ENCODE measurements around the gene PPP1R3G. TPM values are rescaled to one million over a fixed set of nuclear protein-coding genes. Genes with fewer than 3 reads are reported as not detected.

Gene PPP1R3G
- total RNA-seq, 1 experiment from 2014 or later = not detected

DNA sequence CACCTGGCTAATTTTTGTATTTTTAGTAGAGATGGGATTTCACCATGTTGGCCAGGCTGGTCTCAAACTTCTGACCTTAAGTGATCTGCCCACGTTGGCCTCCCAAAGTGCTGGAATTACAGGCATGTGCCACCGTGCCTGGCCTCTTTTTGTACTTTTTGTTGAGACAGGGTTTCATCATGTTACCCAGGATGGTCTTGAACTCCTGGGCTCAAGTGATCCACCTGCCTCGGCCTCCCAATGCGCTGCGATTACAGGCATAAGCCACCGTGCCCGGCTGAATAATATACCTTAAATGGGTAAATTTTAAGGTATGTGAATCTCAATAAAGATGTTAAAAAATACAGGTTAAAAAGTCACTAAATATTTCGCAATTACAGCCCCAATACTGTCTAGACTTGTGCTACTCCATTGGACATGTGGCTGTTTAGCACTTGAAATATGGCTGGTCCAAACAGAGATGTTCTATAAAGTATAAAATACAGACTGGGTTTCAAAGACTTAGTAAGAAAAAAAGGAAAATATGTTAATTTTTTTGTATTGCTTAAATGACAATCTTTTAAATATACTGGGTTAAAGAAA is 42.1 kb downstream of the PPP1R3G start:
- DNase-seq = no peak
- Histone ChIP-seq H3K56ac (ENCODE audit: insufficient read length, low read depth, low read length) (no peak overlapping the region), H3K27ac (ENCODE audit: insufficient read length, low read depth, low read length) (no peak overlapping the region), H3K4me2 (ENCODE audit: insufficient read depth, insufficient read length, low read length) (no peak overlapping the region), H3K23ac (ENCODE audit: insufficient read length, low read depth, low read length) (no peak overlapping the region), H2BK5ac (ENCODE audit: insufficient read length, low read length) (no peak overlapping the region), H3K18ac (ENCODE audit: insufficient read length, low read depth, low read length) (no peak overlapping the region), H3K79me1 (ENCODE audit: insufficient read depth, low read depth, low read length, poor library complexity, severe bottlenecking) (no peaks in the 10 kb centered on the region), H3K23me2 (ENCODE audit: insufficient read length, low read depth, low read length, poor library complexity, severe bottlenecking) (peaks cover 4% of the 10 kb centered on the region), H2AK5ac (ENCODE audit: insufficient read length, low read length) (no peak overlapping the region), H3K9ac (ENCODE audit: extremely low read depth, insufficient read length, low read length) (no peak overlapping the region), H3T11ph (ENCODE audit: low read length) (no peak overlapping the region), H4K20me1 (ENCODE audit: control insufficient read depth, insufficient read depth, insufficient read length) (no peaks in the 10 kb centered on the region), H2BK15ac (ENCODE audit: low read depth, low read length) (no peak overlapping the region), H4K8ac (replicated peaks; ENCODE audit: insufficient read length, low read depth, low read length) (no peak overlapping the region), H2AFZ (ENCODE audit: low read length) (no peak overlapping the region), H2BK12ac (ENCODE audit: insufficient read length, low read depth, low read length) (no peak overlapping the region), H3K4ac (ENCODE audit: low read depth, low read length) (no peak overlapping the region), H3K9me3 (ENCODE audit: control insufficient read depth, low read depth, low read length) (no peaks in the 10 kb centered on the region), H3K14ac (ENCODE audit: insufficient read depth, low read length) (no peak overlapping the region), H4K5ac (ENCODE audit: insufficient read length, low read depth, low read length) (no peak overlapping the region), H2BK20ac (ENCODE audit: low read depth, low read length, poor library complexity, severe bottlenecking) (no peak overlapping the region), H4K91ac (ENCODE audit: insufficient read length, low read depth, low read length) (no peak overlapping the region), H3K4me1 (ENCODE audit: insufficient read depth, low read length) (peaks cover 6% of the 10 kb centered on the region; the same call in 1 of the 2 replicates), H2BK120ac (ENCODE audit: low read depth, low read length, poor library complexity, severe bottlenecking) (no peak overlapping the region), H3K27me3 (ENCODE audit: insufficient read depth, low read length) (no peaks in the 10 kb centered on the region), H3K79me2 (ENCODE audit: insufficient read depth, low read length) (no peaks in the 10 kb centered on the region)
- Mint-ChIP-seq H3K4me1 (peaks cover 32 to 33% of the 10 kb centered on the region in 2 experiments), H3K27me3 (ENCODE audit: low read depth) (no peaks in the 10 kb centered on the region), H3K27ac (no peak overlapping the region), H3K4me3 (no peak overlapping the region), H3K9me3 (no peaks in the 10 kb centered on the region), H3K36me3 (ENCODE audit: insufficient read depth in 1 of 3, low read depth in 3 of 3) (peaks cover 0 to 4% (median 0%) of the 10 kb centered on the region in 3 experiments; a peak in 2 of 7 replicates)
- TF ChIP-seq, protein P1, sequence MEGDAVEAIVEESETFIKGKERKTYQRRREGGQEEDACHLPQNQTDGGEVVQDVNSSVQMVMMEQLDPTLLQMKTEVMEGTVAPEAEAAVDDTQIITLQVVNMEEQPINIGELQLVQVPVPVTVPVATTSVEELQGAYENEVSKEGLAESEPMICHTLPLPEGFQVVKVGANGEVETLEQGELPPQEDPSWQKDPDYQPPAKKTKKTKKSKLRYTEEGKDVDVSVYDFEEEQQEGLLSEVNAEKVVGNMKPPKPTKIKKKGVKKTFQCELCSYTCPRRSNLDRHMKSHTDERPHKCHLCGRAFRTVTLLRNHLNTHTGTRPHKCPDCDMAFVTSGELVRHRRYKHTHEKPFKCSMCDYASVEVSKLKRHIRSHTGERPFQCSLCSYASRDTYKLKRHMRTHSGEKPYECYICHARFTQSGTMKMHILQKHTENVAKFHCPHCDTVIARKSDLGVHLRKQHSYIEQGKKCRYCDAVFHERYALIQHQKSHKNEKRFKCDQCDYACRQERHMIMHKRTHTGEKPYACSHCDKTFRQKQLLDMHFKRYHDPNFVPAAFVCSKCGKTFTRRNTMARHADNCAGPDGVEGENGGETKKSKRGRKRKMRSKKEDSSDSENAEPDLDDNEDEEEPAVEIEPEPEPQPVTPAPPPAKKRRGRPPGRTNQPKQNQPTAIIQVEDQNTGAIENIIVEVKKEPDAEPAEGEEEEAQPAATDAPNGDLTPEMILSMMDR (conservative IDR thresholded peaks at IDR 0.05) = no peak
- WGBS (ENCODE audit: extremely low coverage, insufficient read length, low lambda C conversion rate) = no CpG with 5 or more reads among the region's 8 CpGs
